ENCODE results near the gene PRDM1.
"Not testable (repeated sequence)": the region's sequence is repeated elsewhere in the genome, so short reads cannot be mapped to it uniquely, and the experiment has no call there.

PRDM1 gene

DNA sequence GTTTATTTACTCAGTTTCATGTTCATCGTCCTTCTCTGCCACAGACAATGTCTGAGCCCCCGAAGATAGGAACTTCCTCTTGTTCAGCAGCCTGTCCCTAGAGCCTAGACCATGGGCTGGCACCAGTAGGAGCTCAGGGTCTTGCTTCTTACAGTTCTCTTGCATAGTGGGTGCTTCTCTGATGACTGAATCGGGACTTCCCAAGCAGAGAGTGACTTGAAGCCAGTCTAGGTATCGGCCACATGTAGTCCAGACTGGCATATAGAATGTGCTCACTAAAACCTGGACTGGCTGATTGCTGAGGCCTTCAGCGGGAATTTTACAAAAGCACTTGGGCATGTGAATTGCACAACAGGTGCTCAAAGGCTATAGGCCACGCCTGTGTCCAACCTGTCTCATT lies 52.0 kb downstream of the PRDM1 start:
- no peak for DNase-seq (ENCODE audit: low read depth)

GRCh38 chr6:106141441-106142237 lies 55.5 kb downstream of the PRDM1 start:
- peak; percentile 54 for DNase-seq (ENCODE audit: low read depth)

- DNase-seq (ENCODE audit: low read depth) = no peak
These were observed 56.8 kb downstream of the PRDM1 start for GRCh38 chr6:106142876-106143431.

DNA sequence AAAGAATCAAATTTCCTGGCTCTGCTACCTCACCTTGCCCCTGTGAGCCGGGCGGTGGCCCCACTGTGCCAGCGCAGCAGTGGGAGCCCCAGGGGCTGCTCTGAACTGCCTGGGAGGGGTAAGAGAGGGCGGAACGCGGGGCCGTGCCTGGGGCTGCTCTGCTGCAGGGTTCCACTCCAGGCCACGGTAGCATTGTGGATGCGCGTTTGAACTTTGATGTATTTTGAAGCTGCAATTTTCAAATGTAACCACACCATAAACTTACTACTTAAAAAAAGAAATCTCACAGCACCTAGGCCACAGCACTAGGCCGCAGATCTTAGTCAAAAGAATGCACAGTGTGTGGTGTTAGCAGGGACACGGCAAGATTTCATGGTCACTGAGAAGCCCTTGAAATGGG lies 57.5 kb downstream of the PRDM1 start:
- no peak for DNase-seq (ENCODE audit: low read depth)

GRCh38 chr6:106145144-106145543 lies 59.0 kb downstream of the PRDM1 start:
- DNase-seq (ENCODE audit: low read depth) = no peak

- no peak for DNase-seq (ENCODE audit: low read depth)
These were observed 59.6 kb downstream of the PRDM1 start for GRCh38 chr6:106145741-106146227.

DNA sequence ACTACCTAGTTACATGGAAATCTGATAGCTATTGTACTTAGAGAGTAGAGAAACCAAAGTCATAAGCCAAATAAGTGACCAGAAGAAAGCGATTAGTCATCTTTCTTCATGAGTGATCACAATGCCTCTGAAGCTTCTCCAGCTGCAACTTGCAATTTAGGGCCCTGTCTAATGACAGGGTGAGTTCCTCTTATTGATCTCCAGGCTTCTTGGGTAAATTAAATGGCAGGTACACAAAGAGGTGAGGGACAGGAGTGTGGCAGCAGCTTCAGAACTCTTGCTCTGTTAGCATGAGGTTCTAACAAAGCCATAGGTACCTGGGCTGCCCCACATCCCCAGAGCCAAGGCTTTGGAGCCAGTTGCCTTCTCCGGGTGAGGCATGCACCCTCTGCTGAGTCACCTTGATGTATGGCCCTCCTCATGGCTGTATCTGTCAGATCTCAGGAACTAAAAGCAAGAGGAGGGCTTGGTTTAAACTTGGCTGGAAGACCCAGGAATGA lies 60.8 kb downstream of the PRDM1 start:
- DNase-seq (ENCODE audit: low read depth) = no peak

DNA sequence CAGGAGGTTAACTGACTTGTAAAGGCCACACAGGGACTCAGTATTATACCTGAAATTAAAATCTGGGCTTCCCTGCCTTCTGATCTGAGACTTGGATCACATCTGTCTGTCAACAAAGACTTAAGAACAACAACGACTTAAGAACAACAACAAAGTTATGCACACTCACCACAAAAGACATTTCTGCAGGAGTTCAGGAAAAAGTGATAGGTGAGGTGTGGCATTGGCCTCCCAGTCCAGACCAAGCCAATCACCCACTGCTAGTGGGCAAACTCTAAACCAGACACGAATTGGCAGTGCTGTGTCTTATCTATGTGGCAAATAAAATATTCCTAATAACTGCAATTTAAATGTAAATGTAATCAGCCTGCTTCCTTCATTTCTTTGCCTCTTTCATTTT lies 61.3 kb downstream of the PRDM1 start:
- DNase-seq (ENCODE audit: low read depth) = no peak

- DNase-seq (ENCODE audit: low read depth) = no peak
These were observed 63.4 kb downstream of the PRDM1 start for GRCh38 chr6:106149472-106150069.

DNA sequence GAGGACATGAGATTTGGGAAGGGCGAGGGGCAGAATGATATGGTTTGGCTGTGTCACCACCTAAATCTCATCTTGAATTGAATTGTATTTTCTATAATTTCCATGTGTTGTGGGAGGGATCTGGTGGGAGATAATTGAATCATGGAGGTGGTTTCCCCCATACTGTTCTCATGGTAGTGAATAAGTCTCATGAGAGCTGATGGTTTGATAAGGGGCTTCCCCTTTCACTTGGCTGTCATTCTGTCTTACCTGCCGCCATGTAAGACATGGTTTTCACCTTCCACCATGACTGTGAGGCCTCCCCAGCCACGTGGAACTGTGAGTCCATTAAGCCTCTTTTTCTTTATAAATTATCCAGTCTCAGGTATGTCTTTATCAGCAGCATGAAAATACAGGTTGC lies 66.3 kb downstream of the PRDM1 start:
- not testable (repeated sequence) for DNase-seq (ENCODE audit: low read depth)

- no peak for DNase-seq (ENCODE audit: low read depth)
These were observed 66.8 kb downstream of the PRDM1 start for GRCh38 chr6:106152952-106153351.

DNA sequence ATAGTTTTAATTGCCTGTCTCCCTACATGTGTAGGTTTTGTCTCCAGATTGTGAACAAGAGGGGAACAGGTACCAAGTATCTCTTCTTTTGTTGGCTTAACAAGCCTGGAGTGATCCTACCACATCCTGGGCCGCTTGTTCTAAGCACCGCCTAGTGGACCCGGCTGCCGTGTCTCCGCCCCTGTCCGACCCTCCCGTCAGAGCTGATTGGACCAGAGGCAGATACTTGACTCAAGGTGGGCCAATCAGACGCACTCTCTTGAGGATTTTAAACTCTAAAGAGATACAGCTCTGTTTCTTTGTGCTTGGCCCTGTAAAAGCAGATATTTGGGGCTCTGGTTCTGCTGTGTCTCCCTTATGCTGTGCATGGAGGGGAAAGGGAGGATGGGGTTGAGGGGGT lies 68.2 kb downstream of the PRDM1 start:
- no peak for DNase-seq (ENCODE audit: low read depth)

- no peak for DNase-seq (ENCODE audit: low read depth)
These were observed 69.2 kb downstream of the PRDM1 start for GRCh38 chr6:106155219-106155830.

DNA sequence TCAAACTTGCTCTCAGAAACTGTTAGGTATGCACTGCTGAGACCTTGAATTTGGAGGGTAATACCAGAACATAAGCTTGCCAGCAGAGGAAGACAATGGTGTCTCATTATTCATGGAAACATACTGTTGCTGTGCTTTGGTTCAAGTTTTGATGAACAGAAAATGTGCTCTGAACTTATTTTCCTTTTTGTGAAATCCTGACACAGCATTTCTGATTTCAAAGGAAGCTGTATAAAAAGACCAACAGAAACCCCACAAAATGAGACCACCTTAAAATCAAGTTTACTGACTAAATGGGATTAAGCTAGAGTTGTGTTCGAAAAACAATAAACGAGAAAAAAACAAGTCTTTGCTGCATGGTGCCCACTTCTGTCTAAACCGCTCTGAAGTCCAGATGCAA lies 70.3 kb downstream of the PRDM1 start:
- DNase-seq (ENCODE audit: low read depth) = no peak

DNA sequence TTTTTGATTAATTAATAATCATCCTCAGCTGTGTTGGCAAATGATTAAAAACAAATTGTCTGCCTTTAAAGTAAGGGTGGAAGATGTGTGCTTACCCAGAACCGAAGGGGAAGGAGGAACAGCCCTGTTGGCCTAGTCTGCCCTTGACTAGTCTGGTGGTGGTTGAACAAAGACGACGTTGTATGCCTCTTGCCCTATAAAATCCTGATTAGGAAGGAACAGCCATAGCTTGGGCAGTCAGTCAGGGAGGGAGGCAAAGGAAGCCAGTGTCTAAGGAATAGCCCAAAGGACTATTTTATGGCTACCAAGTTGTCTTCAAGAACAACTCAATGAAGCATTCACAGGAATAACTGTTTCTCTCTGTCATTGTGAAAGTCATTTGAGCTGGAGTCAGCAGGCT lies 70.7 kb downstream of the PRDM1 start:
- DNase-seq (ENCODE audit: low read depth) = no peak

DNA sequence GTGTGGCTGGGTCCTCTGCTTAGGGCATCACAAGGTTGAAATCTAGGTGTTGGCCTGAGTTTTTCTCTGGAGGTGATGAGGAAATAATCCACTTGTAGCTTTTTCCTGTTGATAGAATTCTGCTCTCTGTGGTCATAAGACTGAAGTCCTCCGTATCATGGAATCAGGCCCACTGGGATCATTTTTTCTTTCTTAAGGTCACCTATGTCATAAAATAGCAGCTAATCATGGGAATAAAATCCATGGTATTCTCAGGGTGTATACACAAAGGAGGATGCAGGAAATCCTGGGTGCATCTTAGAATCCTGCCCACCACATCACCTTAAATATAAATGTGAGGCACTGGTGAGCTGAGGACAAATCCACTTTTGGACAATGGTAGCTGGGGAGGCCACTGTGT lies 72.7 kb downstream of the PRDM1 start:
- no peak for DNase-seq (ENCODE audit: low read depth)
